Muscle of leg (tissue), 11 donors: ENCODE data around the gene NAT9. TPM values are rescaled to one million over a fixed set of nuclear protein-coding genes. Genes with fewer than 3 reads are reported as not detected.

Source experiments
- DNase-seq: peaks from one replicate; pipeline ENCODE4 v3.0.0; 2013
- H3K27ac ChIP-seq: one replicate; pipeline ENCODE4 v1.5.1; 2013; ENCODE audit warnings: mild to moderate bottlenecking, low read length, control low read depth
- H3K27me3 ChIP-seq: one replicate; pipeline ENCODE4 v1.6.1; 2013; ENCODE audit warnings: low read length; ENCODE audit not compliant: control insufficient read depth, insufficient read depth
- H3K36me3 ChIP-seq: one replicate; pipeline ENCODE4 v1.6.1; 2013; ENCODE audit warnings: low read length; ENCODE audit not compliant: control insufficient read depth, insufficient read depth
- H3K4me1 ChIP-seq: one replicate; pipeline ENCODE4 v1.6.1; 2013; ENCODE audit warnings: low read length; ENCODE audit not compliant: control insufficient read depth, insufficient read depth
- H3K4me3 ChIP-seq: one replicate; pipeline ENCODE4 v1.5.1; 2013; ENCODE audit warnings: low read length, control low read depth
- H3K9me3 ChIP-seq: replicated peaks from 2 replicates; pipeline ENCODE4 v1.6.1; 2013; ENCODE audit warnings: low read depth, low read length; ENCODE audit not compliant: control insufficient read depth
- WGBS: methylation state at CpG from one replicate; pipeline ENCODE4 v1.1.5; 2013; ENCODE audit warnings: missing lambda C conversion rate; ENCODE audit not compliant: insufficient coverage; 5-methylcytosine and 5-hydroxymethylcytosine counted together
- polyA plus RNA-seq, 8 donors: library from polyadenylated mRNA; unstranded; fragments of 120-200 nt; gene quantifications; one replicate each; pipeline versions ENCODE4 v1.2.1 to v1.2.3, GENCODE V29; 2013; ENCODE audit warnings: inconsistent platforms in 1 of 8, low replicate concordance in 1 of 8; ENCODE audit not compliant: insufficient read length in 8 of 8, insufficient read depth in 1 of 8
- total RNA-seq: library from RNA; stranded (reverse); fragments of 120-200 nt; gene quantifications from one replicate; pipeline ENCODE4 v1.2.4, GENCODE V29; 2013

Gene NAT9
- total and polyA plus RNA-seq, 9 donors, result 34.0 to 48.6 (median 37.5) TPM

GRCh38 chr17:74746922-74747321 is 29.2 kb downstream of the NAT9 start:
- DNase-seq, result peak; percentile 57
- no peaks in the 10 kb centered on the region for H3K9me3 ChIP-seq
- H3K27me3 ChIP-seq, result peaks cover 71% of the 10 kb centered on the region
- H3K36me3 ChIP-seq, result no peaks in the 10 kb centered on the region
- H3K4me3 ChIP-seq, result no peak overlapping the region
- whole genome bisulfite sequencing, result 14% methylated on average over 4 of the region's 6 CpGs
- peak overlapping the region; percentile 29 for H3K27ac ChIP-seq
- H3K4me1 ChIP-seq, result peaks cover 36% of the 10 kb centered on the region

GRCh38 chr17:74746376-74746775 is 29.8 kb downstream of the NAT9 start:
- DNase-seq, result no peak
- Histone ChIP-seq H3K9me3 (no peaks in the 10 kb centered on the region), H3K27ac (no peak overlapping the region), H3K36me3 (no peaks in the 10 kb centered on the region), H3K4me3 (no peak overlapping the region), H3K4me1 (peaks cover 36% of the 10 kb centered on the region), H3K27me3 (peaks cover 67% of the 10 kb centered on the region)
- 66% methylated on average over 5 of the region's 5 CpGs for WGBS

GRCh38 chr17:74745548-74746177 is 30.5 kb downstream of the NAT9 start:
- 71% methylated on average over 2 of the region's 8 CpGs for WGBS
- DNase-seq, result no peak
- Histone ChIP-seq H3K36me3 (no peaks in the 10 kb centered on the region), H3K4me3 (no peak overlapping the region), H3K27ac (no peak overlapping the region), H3K4me1 (peaks cover 38% of the 10 kb centered on the region), H3K9me3 (no peaks in the 10 kb centered on the region), H3K27me3 (peaks cover 61% of the 10 kb centered on the region)

GRCh38 chr17:74744714-74745547 is 31.2 kb downstream of the NAT9 start:
- H3K9me3 ChIP-seq, result no peaks in the 10 kb centered on the region
- H3K4me3 ChIP-seq, result no peak overlapping the region
- peaks cover 55% of the 10 kb centered on the region for H3K27me3 ChIP-seq
- peaks cover 38% of the 10 kb centered on the region for H3K4me1 ChIP-seq
- no peak overlapping the region for H3K27ac ChIP-seq
- DNase-seq, result no peak
- WGBS, result 17% methylated on average over 15 of the region's 24 CpGs
- no peaks in the 10 kb centered on the region for H3K36me3 ChIP-seq

- H3K4me1 ChIP-seq, result peaks cover 36% of the 10 kb centered on the region
- 83% methylated on average over 1 of the region's 2 CpGs for WGBS
- no peak overlapping the region for H3K27ac ChIP-seq
- H3K4me3 ChIP-seq, result no peak overlapping the region
- no peaks in the 10 kb centered on the region for H3K9me3 ChIP-seq
- peaks cover 49% of the 10 kb centered on the region for H3K27me3 ChIP-seq
- DNase-seq, result no peak
- no peaks in the 10 kb centered on the region for H3K36me3 ChIP-seq
These were observed 31.8 kb downstream of the NAT9 start for GRCh38 chr17:74744349-74744713.

- WGBS, result no CpG with 5 or more reads among the region's 2 CpGs
- Histone ChIP-seq H3K4me1 (peaks cover 37% of the 10 kb centered on the region), H3K4me3 (no peak overlapping the region), H3K9me3 (no peaks in the 10 kb centered on the region), H3K36me3 (no peaks in the 10 kb centered on the region), H3K27me3 (peaks cover 49% of the 10 kb centered on the region), H3K27ac (no peak overlapping the region)
- no peak for DNase-seq
These were observed 32.4 kb downstream of the NAT9 start for GRCh38 chr17:74743755-74744154.

- no peaks in the 10 kb centered on the region for H3K9me3 ChIP-seq
- no peaks in the 10 kb centered on the region for H3K36me3 ChIP-seq
- H3K4me1 ChIP-seq, result peaks cover 41% of the 10 kb centered on the region
- peaks cover 51% of the 10 kb centered on the region for H3K27me3 ChIP-seq
- H3K4me3 ChIP-seq, result no peak overlapping the region
- no peak overlapping the region for H3K27ac ChIP-seq
- DNase-seq, result no peak
- 85% methylated on average over 8 of the region's 9 CpGs for WGBS
These were observed 33.1 kb downstream of the NAT9 start for GRCh38 chr17:74742978-74743545.

GRCh38 chr17:74742153-74742515 is 34.0 kb downstream of the NAT9 start:
- H3K9me3 ChIP-seq, result no peaks in the 10 kb centered on the region
- no peak overlapping the region for H3K4me3 ChIP-seq
- no peak overlapping the region for H3K27ac ChIP-seq
- H3K36me3 ChIP-seq, result no peaks in the 10 kb centered on the region
- peaks cover 43% of the 10 kb centered on the region for H3K4me1 ChIP-seq
- H3K27me3 ChIP-seq, result peaks cover 51% of the 10 kb centered on the region
- DNase-seq, result no peak
- no CpG with 5 or more reads among the region's 4 CpGs for WGBS

- Histone ChIP-seq H3K4me3 (no peak overlapping the region), H3K27ac (no peak overlapping the region), H3K27me3 (peaks cover 54% of the 10 kb centered on the region), H3K9me3 (no peaks in the 10 kb centered on the region), H3K36me3 (no peaks in the 10 kb centered on the region), H3K4me1 (peaks cover 45% of the 10 kb centered on the region)
- no peak for DNase-seq
- 78% methylated on average over 13 of the region's 17 CpGs for WGBS
These were observed 35.3 kb downstream of the NAT9 start for GRCh38 chr17:74740641-74741387.

- Histone ChIP-seq H3K4me1 (peaks cover 45% of the 10 kb centered on the region), H3K9me3 (no peaks in the 10 kb centered on the region), H3K27me3 (peaks cover 54% of the 10 kb centered on the region), H3K27ac (no peak overlapping the region), H3K4me3 (no peak overlapping the region), H3K36me3 (no peaks in the 10 kb centered on the region)
- DNase-seq, result no peak
- 92% methylated on average over 6 of the region's 6 CpGs for WGBS
These were observed 36.0 kb downstream of the NAT9 start for GRCh38 chr17:74740173-74740572.
